H9 (cell line): ENCODE data around the gene TCOF1. TPM values are rescaled to one million over a fixed set of nuclear protein-coding genes. Genes with fewer than 3 reads are reported as not detected.

Experiments used
- DNase-seq: peaks from one replicate; pipeline ENCODE4 v3.0.0-alpha.2; 2017
- H2AFZ ChIP-seq: one replicate; pipeline ENCODE4 v1.6.1; 2013; ENCODE audit warnings: mild to moderate bottlenecking, low read length, control low read depth, moderate library complexity
- H2AK5ac ChIP-seq: 2 replicates; pipeline ENCODE4 v1.6.1; 2013; ENCODE audit warnings: low read length, control low read depth, mixed read lengths; ENCODE audit not compliant: insufficient read length
- H2BK120ac ChIP-seq: one replicate; pipeline ENCODE4 v1.6.1; 2013; ENCODE audit warnings: low read depth, mild to moderate bottlenecking, low read length, control low read depth, inconsistent platforms; ENCODE audit not compliant: poor library complexity, severe bottlenecking
- H2BK12ac ChIP-seq: 2 replicates; pipeline ENCODE4 v1.6.1; 2013; ENCODE audit warnings: low read length, control low read depth, mixed read lengths, low read depth; ENCODE audit not compliant: insufficient read length
- H2BK15ac ChIP-seq: 2 replicates; pipeline ENCODE4 v1.6.1; 2013; ENCODE audit warnings: low read depth, low read length, control low read depth
- H2BK20ac ChIP-seq: one replicate; pipeline ENCODE4 v1.6.1; 2013; ENCODE audit warnings: low read depth, mild to moderate bottlenecking, low read length, control low read depth, inconsistent platforms; ENCODE audit not compliant: poor library complexity, severe bottlenecking
- H2BK5ac ChIP-seq: 2 replicates; pipeline ENCODE4 v1.6.1; 2013; ENCODE audit warnings: low read length, control low read depth, mixed read lengths; ENCODE audit not compliant: insufficient read length
- H3K14ac ChIP-seq: 2 replicates; pipeline ENCODE4 v1.6.1; 2013; ENCODE audit warnings: low read length, control low read depth; ENCODE audit not compliant: insufficient read depth
- H3K18ac ChIP-seq: 2 replicates; pipeline ENCODE4 v1.6.1; 2013; ENCODE audit warnings: low read depth, mild to moderate bottlenecking, mixed read lengths, low read length, control low read depth; ENCODE audit not compliant: insufficient read length
- H3K23ac ChIP-seq: 2 replicates; pipeline ENCODE4 v1.6.1; 2013; ENCODE audit warnings: low read length, control low read depth, mixed read lengths, low read depth; ENCODE audit not compliant: insufficient read length
- H3K23me2 ChIP-seq: 2 replicates; pipeline ENCODE4 v1.6.1; 2013; ENCODE audit warnings: low read depth, mild to moderate bottlenecking, mixed read lengths, low read length, control low read depth; ENCODE audit not compliant: insufficient read length, poor library complexity, severe bottlenecking
- H3K27ac ChIP-seq: 2 replicates; pipeline ENCODE4 v1.5.1; 2013; ENCODE audit warnings: low read length, control low read depth, mixed read lengths, low read depth; ENCODE audit not compliant: insufficient read length
- H3K27me3 ChIP-seq: 2 replicates; pipeline ENCODE4 v1.6.1; 2013; ENCODE audit warnings: low read length, control low read depth, inconsistent platforms; ENCODE audit not compliant: insufficient read depth
- H3K4ac ChIP-seq: 2 replicates; pipeline ENCODE4 v1.6.1; 2013; ENCODE audit warnings: low read depth, mild to moderate bottlenecking, control low read depth, inconsistent platforms, low read length, moderate library complexity
- H3K4me1 ChIP-seq: 2 replicates; pipeline ENCODE4 v1.6.1; 2013; ENCODE audit warnings: low read length, control low read depth, inconsistent platforms; ENCODE audit not compliant: insufficient read depth
- H3K4me2 ChIP-seq: 2 replicates; pipeline ENCODE4 v1.6.1; 2013; ENCODE audit warnings: low read length, control low read depth, mixed read lengths; ENCODE audit not compliant: insufficient read length, insufficient read depth
- H3K56ac ChIP-seq: 2 replicates; pipeline ENCODE4 v1.6.1; 2013; ENCODE audit warnings: low read depth, mild to moderate bottlenecking, mixed read lengths, low read length, control low read depth; ENCODE audit not compliant: insufficient read length
- H3K79me1 ChIP-seq: 2 replicates; pipeline ENCODE4 v1.6.1; 2013; ENCODE audit warnings: low read depth, mild to moderate bottlenecking, moderate library complexity, low read length, control low read depth, inconsistent platforms; ENCODE audit not compliant: insufficient read depth, poor library complexity, severe bottlenecking
- H3K79me2 ChIP-seq: 2 replicates; pipeline ENCODE4 v1.6.1; 2013; ENCODE audit warnings: low read length, control low read depth, inconsistent platforms; ENCODE audit not compliant: insufficient read depth
- H3K9ac ChIP-seq: 2 replicates; pipeline ENCODE4 v1.6.1; 2013; ENCODE audit warnings: low read length, control low read depth, mixed read lengths; ENCODE audit not compliant: insufficient read length; ENCODE audit errors: extremely low read depth
- H3K9me3 ChIP-seq: one replicate; pipeline ENCODE4 v1.6.1; 2013; ENCODE audit warnings: low read depth, low read length, inconsistent platforms; ENCODE audit not compliant: control insufficient read depth
- H3T11ph ChIP-seq: one replicate; pipeline ENCODE4 v1.6.1; 2013; ENCODE audit warnings: mild to moderate bottlenecking, low read length, control low read depth, inconsistent platforms
- H4K20me1 ChIP-seq: one replicate; pipeline ENCODE4 v1.6.1; 2013; ENCODE audit not compliant: control insufficient read depth, insufficient read length, insufficient read depth
- H4K5ac ChIP-seq: 2 replicates; pipeline ENCODE4 v1.6.1; 2013; ENCODE audit warnings: low read depth, mild to moderate bottlenecking, mixed read lengths, low read length, control low read depth; ENCODE audit not compliant: insufficient read length
- H4K8ac ChIP-seq: replicated peaks from 2 replicates; pipeline ENCODE4 v1.6.1; 2013; ENCODE audit warnings: low read length, control low read depth, mixed read lengths, low read depth; ENCODE audit not compliant: insufficient read length
- H4K91ac ChIP-seq: 2 replicates; pipeline ENCODE4 v1.6.1; 2013; ENCODE audit warnings: low read depth, mild to moderate bottlenecking, moderate library complexity, mixed read lengths, low read length, control low read depth; ENCODE audit not compliant: insufficient read length
- H3K27ac Mint-ChIP-seq, 3 experiments: 2 replicates in 2 of 3; 3 replicates in 1 of 3; pipeline ENCODE4 v1.8.0; 2020 to 2021; ENCODE audit warnings: mixed read lengths in 3 of 3, mild to moderate bottlenecking in 1 of 3, moderate library complexity in 1 of 3
- H3K27me3 Mint-ChIP-seq: 2 replicates; pipeline ENCODE4 v1.8.0; 2021; ENCODE audit warnings: low read depth, mild to moderate bottlenecking, moderate library complexity, mixed read lengths
- H3K36me3 Mint-ChIP-seq, 3 experiments: 2 replicates in 2 of 3; 3 replicates in 1 of 3; pipeline ENCODE4 v1.8.0; 2020 to 2021; ENCODE audit warnings: low read depth in 3 of 3, mixed read lengths in 3 of 3; ENCODE audit not compliant: insufficient read depth in 1 of 3
- H3K4me1 Mint-ChIP-seq, 2 experiments: 2 replicates each; pipeline ENCODE4 v1.8.0; 2020; ENCODE audit warnings: mixed read lengths in 2 of 2
- H3K4me3 Mint-ChIP-seq, 2 experiments: 2 replicates in 1 of 2; 3 replicates in 1 of 2; pipeline ENCODE4 v1.8.0; 2020 to 2021; ENCODE audit warnings: mild to moderate bottlenecking in 2 of 2, mixed read lengths in 2 of 2, moderate library complexity in 1 of 2
- H3K9me3 Mint-ChIP-seq, 2 experiments: 2 replicates in 1 of 2; 3 replicates in 1 of 2; pipeline ENCODE4 v1.8.0; 2020; ENCODE audit warnings: mild to moderate bottlenecking in 2 of 2, mixed read lengths in 2 of 2, moderate library complexity in 1 of 2
- CTCF ChIP-seq: fragments of 200-600 bp; sonication (generic); conservative IDR thresholded peaks from 3 replicates; pipeline ENCODE4 v1.8.0; 2021; ENCODE audit warnings: antibody characterized with exemption, mild to moderate bottlenecking
- WGBS: extraction: QIAGEN DNeasy Blood & Tissue Kit; methylation state at CpG from one replicate; pipeline ENCODE4 v1.1.7; 2013; ENCODE audit warnings: missing lambda C conversion rate, low lambda C conversion rate, mixed read lengths; ENCODE audit not compliant: insufficient read length; ENCODE audit errors: extremely low coverage; 5-methylcytosine and 5-hydroxymethylcytosine counted together
- total RNA-seq: library from RNA; stranded (reverse); gene quantifications from 2 replicates; pipeline ENCODE4 v1.2.1, GENCODE V29; 2021

Gene TCOF1
- total RNA-seq, 1 experiment from 2014 or later, result 128 TPM

GRCh38 chr5:150409638-150410523, 52.4 kb downstream of the TCOF1 start:
- Histone ChIP-seq H3K18ac (peak overlapping the region; percentile 69), H2BK5ac (no peak overlapping the region), H3K79me2 (no peaks in the 10 kb centered on the region), H2BK15ac (no peak overlapping the region), H3K9ac (no peak overlapping the region), H3K56ac (no peak overlapping the region), H3K4ac (no peak overlapping the region), H2AK5ac (no peak overlapping the region), H3K23ac (no peak overlapping the region), H3K23me2 (no peaks in the 10 kb centered on the region), H3K14ac (no peak overlapping the region), H3T11ph (no peak overlapping the region), H3K27ac (no peak overlapping the region), H4K5ac (no peak overlapping the region), H3K27me3 (no peaks in the 10 kb centered on the region), H3K9me3 (no peaks in the 10 kb centered on the region), H4K8ac (no peak overlapping the region), H4K20me1 (no peaks in the 10 kb centered on the region), H2AFZ (peak overlapping the region; percentile 19), H3K4me2 (peak overlapping the region; percentile 60), H2BK120ac (no peak overlapping the region), H3K79me1 (no peaks in the 10 kb centered on the region), H4K91ac (no peak overlapping the region), H2BK20ac (no peak overlapping the region), H3K4me1 (peaks cover 4% of the 10 kb centered on the region; the same call in 1 of the 2 replicates), H2BK12ac (no peak overlapping the region)
- no peak for TF ChIP-seq CTCF
- Mint-ChIP-seq H3K4me1 (peaks cover 40 to 49% of the 10 kb centered on the region in 2 experiments), H3K9me3 (no peaks in the 10 kb centered on the region; a peak in 2 of 5 replicates), H3K27ac (peak overlapping the region; percentile 84 to 94 (median 91)), H3K36me3 (no peaks in the 10 kb centered on the region), H3K4me3 (peak overlapping the region; percentile 23 to 60), H3K27me3 (no peaks in the 10 kb centered on the region; the same call in 1 of the 2 replicates)
- no CpG with 5 or more reads among the region's 15 CpGs for WGBS
- peak; percentile 94 for DNase-seq
